ENCODE measurements around the gene SPPL3.

- TF ChIP-seq, protein P1, sequence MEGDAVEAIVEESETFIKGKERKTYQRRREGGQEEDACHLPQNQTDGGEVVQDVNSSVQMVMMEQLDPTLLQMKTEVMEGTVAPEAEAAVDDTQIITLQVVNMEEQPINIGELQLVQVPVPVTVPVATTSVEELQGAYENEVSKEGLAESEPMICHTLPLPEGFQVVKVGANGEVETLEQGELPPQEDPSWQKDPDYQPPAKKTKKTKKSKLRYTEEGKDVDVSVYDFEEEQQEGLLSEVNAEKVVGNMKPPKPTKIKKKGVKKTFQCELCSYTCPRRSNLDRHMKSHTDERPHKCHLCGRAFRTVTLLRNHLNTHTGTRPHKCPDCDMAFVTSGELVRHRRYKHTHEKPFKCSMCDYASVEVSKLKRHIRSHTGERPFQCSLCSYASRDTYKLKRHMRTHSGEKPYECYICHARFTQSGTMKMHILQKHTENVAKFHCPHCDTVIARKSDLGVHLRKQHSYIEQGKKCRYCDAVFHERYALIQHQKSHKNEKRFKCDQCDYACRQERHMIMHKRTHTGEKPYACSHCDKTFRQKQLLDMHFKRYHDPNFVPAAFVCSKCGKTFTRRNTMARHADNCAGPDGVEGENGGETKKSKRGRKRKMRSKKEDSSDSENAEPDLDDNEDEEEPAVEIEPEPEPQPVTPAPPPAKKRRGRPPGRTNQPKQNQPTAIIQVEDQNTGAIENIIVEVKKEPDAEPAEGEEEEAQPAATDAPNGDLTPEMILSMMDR (conservative IDR thresholded peaks at IDR 0.05) = no peak
- TF ChIP-seq ZFX (IDR thresholded peaks at IDR 0.05) = no peak
These were observed 19.5 kb downstream of the SPPL3 start for GRCh38 chr12:120884644-120885043.

Measured in C4-2B (cell line).